SK-MEL-5 (cell line): ENCODE data around the gene KRTAP5-1. TPM values are rescaled to one million over a fixed set of nuclear protein-coding genes. Genes with fewer than 3 reads are reported as not detected.
"Not testable (repeated sequence)": the region's sequence is repeated elsewhere in the genome, so short reads cannot be mapped to it uniquely, and the experiment has no call there.

Experiments
- DNase-seq: peaks from one replicate; pipeline ENCODE4 v3.0.0-alpha.2; 2016; ENCODE audit warnings: low read depth, low spot score
- in situ Hi-C: cut with HindIII; loops from 2 replicates; pipeline ENCODE4 v1.10.0; 2016; ENCODE audit warnings: low sequenced_read_pairs, high pct_unique_total_duplicates, low pct_unique_long_range_greater_than_20kb
- total RNA-seq: library from RNA; depleted of rRNA; stranded (reverse); fragments of >200 nt; shearing (Covaris generic); gene quantifications from 2 replicates; pipeline ENCODE4 v1.2.3, GENCODE V29; 2014

Gene KRTAP5-1
- total RNA-seq, 1 experiment from 2014 or later, result not detected

DNA sequence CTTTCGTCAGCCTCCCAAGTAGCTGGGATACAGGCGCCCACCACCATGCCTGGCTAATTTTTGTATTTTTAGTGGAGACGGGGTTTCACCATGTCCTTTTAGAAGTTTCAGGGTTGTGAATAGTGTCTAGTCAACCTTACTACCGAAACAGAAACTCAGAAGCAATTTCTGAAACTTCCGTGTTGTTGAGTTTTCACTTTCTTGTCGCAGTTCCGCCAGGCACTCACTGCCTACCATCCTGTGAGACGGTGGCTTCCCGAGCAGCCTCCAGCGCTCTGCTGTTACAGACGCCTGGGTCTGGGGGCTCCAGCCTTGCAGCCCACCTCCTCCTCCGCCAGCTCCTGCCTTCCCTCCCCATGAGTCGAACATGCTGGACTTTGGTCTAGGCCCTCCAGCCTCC is 20.8 kb upstream of the KRTAP5-1 start:
- in situ Hi-C loops, DNase-seq: not testable (repeated sequence)

DNA sequence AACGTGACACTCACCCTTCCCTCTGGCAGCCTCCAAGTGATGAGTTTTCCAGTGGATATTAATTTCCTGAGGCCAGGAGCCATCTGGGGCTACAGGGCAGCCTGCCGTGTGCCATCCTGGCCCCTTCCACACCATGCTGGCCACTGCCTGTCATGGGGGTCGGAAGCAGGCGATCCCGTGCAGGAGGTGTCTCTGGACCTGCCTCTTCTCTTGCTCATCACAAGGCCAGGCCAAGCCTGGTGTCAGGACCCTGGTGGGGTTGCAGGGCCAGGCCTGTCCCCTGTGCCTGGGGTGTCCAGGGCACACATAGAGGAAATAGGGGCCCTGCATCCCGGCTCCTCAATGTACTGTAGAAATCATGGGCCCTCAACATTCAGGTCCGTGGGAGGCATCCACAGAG is 19.6 kb upstream of the KRTAP5-1 start:
- in situ Hi-C loops, result no loop called here
- no peak for DNase-seq

DNA sequence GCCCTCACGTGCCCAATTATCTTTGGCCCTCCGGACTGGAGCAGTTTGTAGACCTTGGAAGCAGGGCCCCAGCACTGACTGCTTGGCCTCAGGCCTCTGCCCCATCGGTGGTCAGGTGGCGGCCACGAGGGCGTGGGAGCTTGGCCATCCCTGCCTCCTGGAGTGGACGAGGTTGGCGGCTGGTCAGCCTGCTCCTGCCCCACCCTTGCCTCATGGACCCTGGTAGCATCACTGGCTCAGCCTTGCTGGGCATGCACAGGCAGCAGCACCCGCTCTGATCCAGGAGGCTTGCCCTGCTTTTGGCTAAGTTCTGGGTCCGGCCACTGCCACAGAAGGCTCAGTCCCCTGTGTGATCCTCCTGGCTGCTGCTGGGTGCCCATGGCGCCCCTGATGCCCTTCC is 19.1 kb upstream of the KRTAP5-1 start:
- in situ Hi-C loops, result no loop called here

GRCh38 chr11:1603629-1604028 is 18.5 kb upstream of the KRTAP5-1 start:
- DNase-seq, result no peak
- in situ Hi-C loops, result no loop called here

More for the DNA sequence above, 19.1 kb upstream of the KRTAP5-1 start:
- no peak for DNase-seq

- in situ Hi-C loops, DNase-seq: not testable (repeated sequence)
Measured at GRCh38 chr11:1601663-1602062, 16.6 kb upstream of the KRTAP5-1 start.

GRCh38 chr11:1600626-1601025 is 15.5 kb upstream of the KRTAP5-1 start:
- DNase-seq, result no peak
- in situ Hi-C loops, result no loop called here

- in situ Hi-C loops, result no loop called here
- peak; percentile 9 for DNase-seq
Measured at GRCh38 chr11:1598816-1599215, 13.7 kb upstream of the KRTAP5-1 start.

GRCh38 chr11:1598406-1598805 is 13.3 kb upstream of the KRTAP5-1 start:
- DNase-seq, in situ Hi-C loops: not testable (repeated sequence)

- in situ Hi-C loops, result no loop called here
Measured at GRCh38 chr11:1597994-1598380, 12.9 kb upstream of the KRTAP5-1 start, which contains the start of gene KRTAP5-2. TSS of gene KRTAP5-2 (minus strand) at chr11:1598294. CDS start at chr11:1598250, 44 bp downstream.

GRCh38 chr11:1597331-1597993 is 12.4 kb upstream of the KRTAP5-1 start:
- in situ Hi-C loops, result no loop called here
- no peak for DNase-seq

More at GRCh38 chr11:1597994-1598380, 12.9 kb upstream of the KRTAP5-1 start, which contains the start of gene KRTAP5-2:
- no peak for DNase-seq

- DNase-seq, in situ Hi-C loops: not testable (repeated sequence)
Measured at GRCh38 chr11:1596576-1597121, 11.6 kb upstream of the KRTAP5-1 start.

- in situ Hi-C loops, result not testable (repeated sequence)
- DNase-seq, result peak; percentile 60
Measured at GRCh38 chr11:1595994-1596575, 11.0 kb upstream of the KRTAP5-1 start.

DNA sequence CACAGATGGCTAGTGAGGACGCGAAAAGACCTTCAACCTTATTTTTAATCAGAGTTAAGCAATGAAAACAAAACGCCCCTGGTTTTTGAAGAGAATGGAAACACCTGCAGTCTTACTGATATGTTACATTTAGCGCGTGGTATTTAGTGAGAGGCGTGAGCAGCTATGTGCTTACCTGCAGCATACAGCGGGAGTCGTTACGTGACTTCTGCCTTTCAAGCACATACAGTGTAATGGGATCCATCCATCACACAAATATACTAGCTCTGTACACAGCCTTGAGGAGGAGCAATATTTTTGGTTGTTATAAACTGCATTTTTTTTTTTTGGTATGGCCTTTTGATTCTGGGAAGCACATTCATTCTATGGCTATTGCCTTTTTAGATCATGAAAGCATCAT is 7.5 kb upstream of the KRTAP5-1 start:
- DNase-seq, result no peak
- in situ Hi-C loops, result no loop called here

- in situ Hi-C loops, result no loop called here
- no peak for DNase-seq
Measured at GRCh38 chr11:1589996-1590395, 4.9 kb upstream of the KRTAP5-1 start.

DNA sequence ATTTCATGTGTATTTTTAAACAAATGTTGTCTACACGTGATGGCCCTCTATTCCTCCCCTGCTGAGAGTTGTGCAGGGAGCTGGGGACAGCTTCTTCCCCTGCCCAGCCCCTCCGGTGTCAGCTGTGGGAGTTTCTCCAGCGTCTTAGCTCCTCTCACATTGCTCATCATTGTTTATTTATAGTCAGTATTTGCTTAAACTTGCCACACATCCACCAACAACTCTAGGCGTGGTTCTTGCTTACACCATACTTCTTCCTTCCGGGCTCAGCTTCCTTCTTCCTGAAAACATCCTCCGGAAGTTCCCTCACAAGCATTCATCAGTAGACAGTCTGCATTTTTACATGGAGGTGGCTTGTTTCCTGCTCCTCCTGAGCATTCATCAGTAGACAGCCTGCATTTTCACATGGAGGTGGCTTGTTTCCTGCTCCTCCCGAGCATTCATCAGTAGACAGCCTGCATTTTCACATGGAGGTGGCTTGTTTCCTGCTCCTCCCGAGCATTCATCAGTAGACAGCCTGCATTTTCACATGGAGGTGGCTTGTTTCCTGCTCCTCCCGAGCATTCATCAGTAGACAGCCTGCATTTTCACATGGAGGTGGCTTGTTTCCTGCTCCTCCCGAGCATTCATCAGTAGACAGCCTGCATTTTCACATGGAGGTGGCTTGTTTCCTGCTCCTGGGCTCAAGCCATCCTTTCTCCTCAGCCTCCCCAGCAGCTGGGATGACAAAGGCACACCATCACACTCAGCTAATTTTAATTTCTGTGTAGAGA is 4.3 kb upstream of the KRTAP5-1 start:
- DNase-seq, in situ Hi-C loops: not testable (repeated sequence)

DNA sequence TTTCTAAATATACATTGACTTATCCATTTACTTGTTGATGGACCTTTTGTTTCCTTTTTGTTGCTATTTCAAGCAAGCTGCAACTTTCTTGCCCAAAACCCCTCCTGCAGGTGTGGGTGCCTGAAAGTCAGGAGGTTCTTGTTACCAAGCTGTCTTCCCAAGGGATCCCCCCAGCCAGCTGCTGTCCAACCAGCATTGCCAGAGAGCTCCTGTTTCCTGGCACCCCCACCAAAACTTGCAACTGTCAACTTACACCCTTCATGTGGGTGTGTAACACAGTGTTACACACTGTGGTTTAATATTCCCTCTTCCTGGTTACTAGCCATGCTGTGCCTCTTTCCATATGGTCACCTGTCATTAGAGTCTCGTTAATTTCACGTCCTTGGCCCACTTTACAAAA is 1.6 kb upstream of the KRTAP5-1 start:
- no peak for DNase-seq
- in situ Hi-C loops, result no loop called here

DNA sequence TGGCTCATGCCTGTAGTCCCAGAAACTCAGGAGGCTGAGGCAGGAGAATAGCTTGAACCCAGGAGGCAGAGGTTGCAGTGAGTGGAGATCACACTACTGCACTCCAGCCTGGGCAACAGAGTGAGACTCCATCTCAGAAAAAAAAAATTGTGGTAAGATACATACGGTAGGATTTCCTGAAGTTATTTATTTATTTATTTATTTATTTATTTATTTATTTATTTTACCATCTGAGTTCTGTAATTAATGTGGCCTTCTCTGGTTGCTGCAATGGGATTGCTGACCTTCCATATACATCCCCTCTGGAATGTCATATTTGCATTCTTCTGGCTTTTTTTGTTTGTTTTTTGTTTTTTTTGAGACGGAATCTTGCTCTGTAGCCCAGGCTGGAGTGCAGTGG is 2.2 kb downstream of the KRTAP5-1 start:
- in situ Hi-C loops, DNase-seq: not testable (repeated sequence)

- no peak for DNase-seq
- in situ Hi-C loops, result no loop called here
Measured at GRCh38 chr11:1581976-1582375, 3.1 kb downstream of the KRTAP5-1 start.
